ENCODE measurements around the gene PIGZ. TPM values are rescaled to one million over a fixed set of nuclear protein-coding genes. Genes with fewer than 3 reads are reported as not detected.

Gene PIGZ
- total RNA-seq, 1 experiment from 2014 or later: 0.15 TPM

- Histone ChIP-seq H4K91ac (ENCODE audit: insufficient read length, low read depth, low read length) (no peak overlapping the region), H3K23ac (ENCODE audit: insufficient read length, low read depth, low read length) (no peak overlapping the region), H2AK5ac (ENCODE audit: insufficient read length, low read length) (no peak overlapping the region), H3K4me1 (ENCODE audit: insufficient read depth, low read length) (peaks cover 3% of the 10 kb centered on the region; the same call in 1 of the 2 replicates), H2AFZ (ENCODE audit: low read length) (no peak overlapping the region), H3K56ac (ENCODE audit: insufficient read length, low read depth, low read length) (no peak overlapping the region), H2BK15ac (ENCODE audit: low read depth, low read length) (no peak overlapping the region), H3K18ac (ENCODE audit: insufficient read length, low read depth, low read length) (peak overlapping the region; percentile 73), H2BK5ac (ENCODE audit: insufficient read length, low read length) (no peak overlapping the region), H3K27ac (ENCODE audit: insufficient read length, low read depth, low read length) (peak overlapping the region; percentile 37), H3T11ph (ENCODE audit: low read length) (no peak overlapping the region), H4K8ac (replicated peaks; ENCODE audit: insufficient read length, low read depth, low read length) (no peak overlapping the region), H4K20me1 (ENCODE audit: control insufficient read depth, insufficient read depth, insufficient read length) (no peaks in the 10 kb centered on the region), H3K79me2 (ENCODE audit: insufficient read depth, low read length) (peaks cover 18% of the 10 kb centered on the region; the same call in 1 of the 2 replicates), H3K9me3 (ENCODE audit: control insufficient read depth, low read depth, low read length) (no peaks in the 10 kb centered on the region), H3K14ac (ENCODE audit: insufficient read depth, low read length) (peak overlapping the region; percentile 57), H3K27me3 (ENCODE audit: insufficient read depth, low read length) (no peaks in the 10 kb centered on the region), H4K5ac (ENCODE audit: insufficient read length, low read depth, low read length) (no peak overlapping the region), H2BK12ac (ENCODE audit: insufficient read length, low read depth, low read length) (no peak overlapping the region), H2BK120ac (ENCODE audit: low read depth, low read length, poor library complexity, severe bottlenecking) (no peak overlapping the region), H3K23me2 (ENCODE audit: insufficient read length, low read depth, low read length, poor library complexity, severe bottlenecking) (peaks cover 8% of the 10 kb centered on the region), H3K79me1 (ENCODE audit: insufficient read depth, low read depth, low read length, poor library complexity, severe bottlenecking) (peaks cover 5% of the 10 kb centered on the region), H3K9ac (ENCODE audit: extremely low read depth, insufficient read length, low read length) (peak overlapping the region; percentile 87), H3K4me2 (ENCODE audit: insufficient read depth, insufficient read length, low read length) (peak overlapping the region; percentile 93), H3K4ac (ENCODE audit: low read depth, low read length) (no peak overlapping the region), H2BK20ac (ENCODE audit: low read depth, low read length, poor library complexity, severe bottlenecking) (no peak overlapping the region)
- no peak for DNase-seq
- Mint-ChIP-seq H3K27me3 (ENCODE audit: low read depth) (peaks cover 2% of the 10 kb centered on the region; the same call in 1 of the 2 replicates), H3K27ac (peak overlapping the region; percentile 97 to 99 (median 99)), H3K4me1 (peaks cover 21 to 34% of the 10 kb centered on the region in 2 experiments), H3K36me3 (ENCODE audit: insufficient read depth in 1 of 3, low read depth in 3 of 3) (peaks cover 28 to 46% (median 32%) of the 10 kb centered on the region in 3 experiments; a peak in 6 of 7 replicates), H3K4me3 (peak overlapping the region; percentile 97), H3K9me3 (no peaks in the 10 kb centered on the region; a peak in 1 of 5 replicates)
- TF ChIP-seq CTCF (conservative IDR thresholded peaks at IDR 0.05): no peak
- WGBS (ENCODE audit: extremely low coverage, insufficient read length, low lambda C conversion rate): no CpG with 5 or more reads among the region's 31 CpGs
These were observed 26.9 kb downstream of the PIGZ start for GRCh38 chr3:196941729-196942225.
